ENCODE results near the gene STARD10.

The STARD10 gene

DNA sequence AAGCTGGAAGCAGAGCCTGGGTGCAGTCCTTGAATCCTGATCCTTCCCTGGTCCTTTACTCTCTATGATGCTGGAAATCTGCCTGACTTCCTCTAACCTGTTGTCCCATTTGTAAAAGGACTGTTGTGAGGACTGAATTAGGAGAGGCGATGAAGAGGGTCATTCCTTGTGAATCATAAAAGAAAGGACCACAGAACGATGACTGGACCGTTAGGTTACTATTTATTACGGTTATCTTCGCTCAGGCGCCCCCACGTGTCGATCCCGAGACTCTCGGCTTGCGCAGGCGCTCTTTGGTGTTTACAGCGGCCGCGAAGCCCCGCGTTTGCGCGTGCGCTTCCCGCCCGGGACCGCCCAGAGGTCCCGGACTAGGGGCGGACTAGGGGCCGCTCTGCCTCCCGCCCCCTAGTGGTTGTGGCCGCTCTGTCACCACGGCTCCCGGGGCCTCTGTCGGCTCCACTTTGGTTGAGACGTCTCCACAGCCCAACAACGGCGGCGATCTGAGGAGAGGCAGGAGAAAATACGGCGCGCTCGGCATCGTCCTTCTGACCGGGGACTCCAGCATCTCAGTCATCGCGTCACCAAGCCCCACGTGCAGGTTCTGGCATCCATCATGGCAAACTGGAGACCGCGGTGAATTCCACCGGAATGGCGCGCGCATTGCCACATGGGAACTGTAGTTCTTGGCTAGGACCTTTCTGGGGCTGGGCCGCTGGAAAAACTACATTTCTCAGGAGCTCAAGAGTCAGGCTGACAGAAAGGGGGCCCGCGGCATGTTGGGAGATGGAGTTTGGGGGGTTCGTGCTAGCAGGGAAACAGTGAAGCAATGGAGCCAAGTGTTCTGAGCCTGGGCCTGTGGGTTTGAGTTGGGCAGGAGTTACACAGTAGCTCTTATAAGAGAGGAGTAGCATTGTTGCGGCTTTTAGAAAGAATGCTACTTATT is at the start of gene STARD10:
Gene STARD10 (minus strand): TSS at position 623 of the 943 bp plus-strand sequence. CDS start 12,866 bp downstream, outside the sequence.
- peak within 1 kb of the TSS; percentile 95 for H3K4me3 ChIP-seq (ENCODE audit: low read length)
- peak within 1 kb of the TSS; percentile 89 for H3K9ac ChIP-seq (ENCODE audit: low read depth, low read length)
- peaks cover 18% of the 10 kb centered on the region; the same call in 1 of the 2 replicates for H3K4me1 ChIP-seq (ENCODE audit: insufficient read depth, low read length)
- H3K9me3 ChIP-seq (ENCODE audit: insufficient read depth, low read depth, low read length) = no peaks in the 10 kb centered on the region
- H3K27ac ChIP-seq (ENCODE audit: low read length) = no peak within 1 kb of the TSS
- no peaks in the 10 kb centered on the region for H3K36me3 ChIP-seq (ENCODE audit: insufficient read depth, low read depth, low read length)
- H3K27me3 ChIP-seq (ENCODE audit: insufficient read depth, low read length) = no peaks in the 10 kb centered on the region

GRCh38 chr11:72842653-72843330 is 48.9 kb upstream of the STARD10 start:
- H3K9ac ChIP-seq (ENCODE audit: low read depth, low read length) = no peak overlapping the region
- H3K4me1 ChIP-seq (ENCODE audit: insufficient read depth, low read length) = no peaks in the 10 kb centered on the region
- no peak overlapping the region for H3K27ac ChIP-seq (ENCODE audit: low read length)
- H3K27me3 ChIP-seq (ENCODE audit: insufficient read depth, low read length) = no peaks in the 10 kb centered on the region
- H3K4me3 ChIP-seq (ENCODE audit: low read length) = no peak overlapping the region
- H3K9me3 ChIP-seq (ENCODE audit: insufficient read depth, low read depth, low read length) = no peaks in the 10 kb centered on the region
- 0 out of 2 replicates have a peak, but pooled peaks cover 4% of the 10 kb centered on the region for H3K36me3 ChIP-seq (ENCODE audit: insufficient read depth, low read depth, low read length)

DNA sequence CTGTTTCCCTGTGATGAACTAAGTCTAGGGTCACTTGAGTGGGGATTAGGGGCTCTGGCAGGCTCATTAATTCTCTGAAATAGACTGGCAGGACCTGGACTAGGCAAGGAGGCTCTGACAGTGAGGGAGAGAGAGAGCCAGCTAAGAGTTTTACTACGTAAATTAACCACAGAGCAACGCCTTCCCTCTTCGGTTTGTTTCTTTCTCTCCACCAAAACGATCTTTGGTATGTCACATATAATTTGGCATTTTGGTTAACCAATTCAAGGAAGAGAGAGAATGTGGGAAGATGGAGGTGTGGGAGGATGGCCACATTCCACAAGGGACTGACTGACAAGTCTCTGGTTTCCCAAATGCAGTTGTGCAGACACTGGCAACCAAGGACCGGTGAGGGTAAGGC is 48.3 kb upstream of the STARD10 start:
- Histone ChIP-seq H3K4me1 (ENCODE audit: insufficient read depth, low read length) (no peaks in the 10 kb centered on the region), H3K9me3 (ENCODE audit: insufficient read depth, low read depth, low read length) (no peaks in the 10 kb centered on the region), H3K27ac (ENCODE audit: low read length) (no peak overlapping the region), H3K4me3 (ENCODE audit: low read length) (no peak overlapping the region), H3K27me3 (ENCODE audit: insufficient read depth, low read length) (no peaks in the 10 kb centered on the region), H3K9ac (ENCODE audit: low read depth, low read length) (no peak overlapping the region), H3K36me3 (ENCODE audit: insufficient read depth, low read depth, low read length) (0 out of 2 replicates have a peak, but pooled peaks cover 4% of the 10 kb centered on the region)

DNA sequence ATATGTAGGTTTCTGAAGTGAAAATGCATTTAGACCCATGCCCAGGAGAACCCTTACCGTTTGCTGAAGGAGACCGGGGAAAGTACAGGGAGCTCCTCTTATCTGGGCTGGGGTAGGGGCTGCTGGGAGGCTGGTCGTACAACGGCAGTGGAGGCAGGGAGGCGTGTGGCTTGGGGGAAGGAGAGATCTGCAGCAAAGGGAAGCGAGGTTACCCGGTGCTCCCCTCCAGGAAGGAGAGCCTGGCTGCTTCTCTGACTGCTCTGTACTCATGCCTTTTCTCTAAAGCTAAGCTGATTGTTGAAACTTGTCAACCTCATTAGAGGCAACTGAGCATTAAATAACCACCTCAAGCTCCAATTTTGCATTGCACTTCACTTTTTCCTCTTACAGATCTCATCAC is 47.5 kb upstream of the STARD10 start:
- H3K4me3 ChIP-seq (ENCODE audit: low read length) = no peak overlapping the region
- H3K36me3 ChIP-seq (ENCODE audit: insufficient read depth, low read depth, low read length) = 0 out of 2 replicates have a peak, but pooled peaks cover 4% of the 10 kb centered on the region
- no peak overlapping the region for H3K27ac ChIP-seq (ENCODE audit: low read length)

DNA sequence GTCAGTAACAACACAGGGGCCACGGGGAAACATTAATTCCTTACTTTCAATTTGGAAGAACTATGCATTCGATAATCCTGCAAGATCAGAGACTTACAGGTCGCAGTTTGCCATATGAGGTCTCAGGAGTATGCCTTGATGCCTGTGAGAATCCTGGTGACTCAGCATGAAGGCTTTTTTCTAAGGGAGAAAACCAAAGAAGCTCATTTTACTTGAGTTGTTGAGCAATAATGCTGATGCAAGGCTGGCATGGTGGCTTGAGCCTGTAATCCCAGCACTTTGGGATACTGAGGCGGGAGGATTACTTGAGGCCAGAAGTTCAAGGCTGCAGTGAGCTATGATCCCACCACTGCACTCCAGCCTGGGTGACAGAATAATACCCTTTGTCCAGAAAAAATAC is 46.9 kb upstream of the STARD10 start:
- H3K27ac ChIP-seq (ENCODE audit: low read length) = no peak overlapping the region
- H3K4me3 ChIP-seq (ENCODE audit: low read length) = no peak overlapping the region
- 0 out of 2 replicates have a peak, but pooled peaks cover 4% of the 10 kb centered on the region for H3K36me3 ChIP-seq (ENCODE audit: insufficient read depth, low read depth, low read length)
- no peaks in the 10 kb centered on the region for H3K9me3 ChIP-seq (ENCODE audit: insufficient read depth, low read depth, low read length)
- H3K9ac ChIP-seq (ENCODE audit: low read depth, low read length) = no peak overlapping the region
- H3K27me3 ChIP-seq (ENCODE audit: insufficient read depth, low read length) = no peaks in the 10 kb centered on the region
- H3K4me1 ChIP-seq (ENCODE audit: insufficient read depth, low read length) = no peaks in the 10 kb centered on the region

More for the DNA sequence above, 47.5 kb upstream of the STARD10 start:
- no peak overlapping the region for H3K9ac ChIP-seq (ENCODE audit: low read depth, low read length)
- no peaks in the 10 kb centered on the region for H3K4me1 ChIP-seq (ENCODE audit: insufficient read depth, low read length)
- no peaks in the 10 kb centered on the region for H3K27me3 ChIP-seq (ENCODE audit: insufficient read depth, low read length)
- no peaks in the 10 kb centered on the region for H3K9me3 ChIP-seq (ENCODE audit: insufficient read depth, low read depth, low read length)

- 0 out of 2 replicates have a peak, but pooled peaks cover 4% of the 10 kb centered on the region for H3K36me3 ChIP-seq (ENCODE audit: insufficient read depth, low read depth, low read length)
- no peak overlapping the region for H3K9ac ChIP-seq (ENCODE audit: low read depth, low read length)
Measured at GRCh38 chr11:72838691-72839305, 45.0 kb upstream of the STARD10 start.

DNA sequence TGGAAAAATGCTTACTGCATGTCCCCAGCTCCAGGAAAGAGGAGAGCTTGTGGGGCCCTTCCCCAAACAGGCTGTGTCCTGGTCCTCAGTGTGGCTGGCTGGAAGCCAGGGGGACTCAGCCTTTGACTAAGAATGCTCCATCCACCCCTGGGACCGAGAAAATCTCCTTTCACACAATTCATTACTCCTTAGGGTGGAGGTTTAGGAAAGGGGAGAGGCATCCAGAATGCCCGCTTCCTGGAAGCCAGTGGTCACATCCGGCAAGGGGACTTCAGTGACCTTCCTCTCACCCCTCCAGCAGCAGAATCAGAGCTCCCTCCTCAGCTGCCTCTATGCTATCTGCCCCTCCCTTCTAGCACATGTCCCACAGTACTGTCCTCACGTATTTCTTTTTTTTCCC is 42.3 kb upstream of the STARD10 start:
- Histone ChIP-seq H3K27ac (ENCODE audit: low read length) (no peak overlapping the region), H3K9me3 (ENCODE audit: insufficient read depth, low read depth, low read length) (no peaks in the 10 kb centered on the region), H3K4me1 (ENCODE audit: insufficient read depth, low read length) (peaks cover 6% of the 10 kb centered on the region; the same call in 1 of the 2 replicates), H3K9ac (ENCODE audit: low read depth, low read length) (no peak overlapping the region), H3K4me3 (ENCODE audit: low read length) (no peak overlapping the region), H3K36me3 (ENCODE audit: insufficient read depth, low read depth, low read length) (0 out of 2 replicates have a peak, but pooled peaks cover 4% of the 10 kb centered on the region), H3K27me3 (ENCODE audit: insufficient read depth, low read length) (no peaks in the 10 kb centered on the region; the same call in 1 of the 2 replicates)

More at GRCh38 chr11:72838691-72839305, 45.0 kb upstream of the STARD10 start:
- Histone ChIP-seq H3K4me3 (ENCODE audit: low read length) (no peak overlapping the region), H3K27ac (ENCODE audit: low read length) (no peak overlapping the region), H3K4me1 (ENCODE audit: insufficient read depth, low read length) (no peaks in the 10 kb centered on the region), H3K9me3 (ENCODE audit: insufficient read depth, low read depth, low read length) (no peaks in the 10 kb centered on the region), H3K27me3 (ENCODE audit: insufficient read depth, low read length) (no peaks in the 10 kb centered on the region)

DNA sequence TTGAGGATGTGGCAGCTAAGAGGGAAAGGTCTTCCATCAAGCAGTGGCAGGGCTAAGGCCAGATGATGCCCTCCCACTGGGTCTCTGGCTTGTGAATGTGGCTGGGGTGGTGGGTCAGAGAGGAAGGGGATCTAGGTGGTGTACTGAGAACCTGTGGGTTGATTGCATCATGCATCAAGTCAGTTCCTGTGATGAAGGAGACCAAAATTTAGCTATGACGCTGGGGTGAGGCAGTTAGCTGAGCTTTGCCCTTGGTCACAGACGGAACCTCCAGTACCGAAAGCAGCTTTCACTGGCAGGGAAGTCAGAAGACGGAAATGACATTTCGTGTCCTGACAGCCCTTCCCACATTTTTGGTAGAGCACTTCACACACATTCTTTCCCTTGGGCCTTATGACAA is 41.1 kb upstream of the STARD10 start:
- no peaks in the 10 kb centered on the region; the same call in 1 of the 2 replicates for H3K27me3 ChIP-seq (ENCODE audit: insufficient read depth, low read length)
- H3K27ac ChIP-seq (ENCODE audit: low read length) = no peak overlapping the region
- H3K9ac ChIP-seq (ENCODE audit: low read depth, low read length) = no peak overlapping the region
- no peaks in the 10 kb centered on the region for H3K9me3 ChIP-seq (ENCODE audit: insufficient read depth, low read depth, low read length)
- H3K36me3 ChIP-seq (ENCODE audit: insufficient read depth, low read depth, low read length) = 0 out of 2 replicates have a peak, but pooled peaks cover 4% of the 10 kb centered on the region
- no peak overlapping the region for H3K4me3 ChIP-seq (ENCODE audit: low read length)
- peaks cover 6% of the 10 kb centered on the region; the same call in 1 of the 2 replicates for H3K4me1 ChIP-seq (ENCODE audit: insufficient read depth, low read length)

- H3K4me1 ChIP-seq (ENCODE audit: insufficient read depth, low read length) = peaks cover 6% of the 10 kb centered on the region; the same call in 1 of the 2 replicates
- H3K9ac ChIP-seq (ENCODE audit: low read depth, low read length) = no peak overlapping the region
- no peak overlapping the region for H3K27ac ChIP-seq (ENCODE audit: low read length)
- no peaks in the 10 kb centered on the region; the same call in 1 of the 2 replicates for H3K27me3 ChIP-seq (ENCODE audit: insufficient read depth, low read length)
- 0 out of 2 replicates have a peak, but pooled peaks cover 2% of the 10 kb centered on the region for H3K36me3 ChIP-seq (ENCODE audit: insufficient read depth, low read depth, low read length)
- no peak overlapping the region for H3K4me3 ChIP-seq (ENCODE audit: low read length)
- no peaks in the 10 kb centered on the region for H3K9me3 ChIP-seq (ENCODE audit: insufficient read depth, low read depth, low read length)
Measured at GRCh38 chr11:72833811-72834493, 40.1 kb upstream of the STARD10 start.

DNA sequence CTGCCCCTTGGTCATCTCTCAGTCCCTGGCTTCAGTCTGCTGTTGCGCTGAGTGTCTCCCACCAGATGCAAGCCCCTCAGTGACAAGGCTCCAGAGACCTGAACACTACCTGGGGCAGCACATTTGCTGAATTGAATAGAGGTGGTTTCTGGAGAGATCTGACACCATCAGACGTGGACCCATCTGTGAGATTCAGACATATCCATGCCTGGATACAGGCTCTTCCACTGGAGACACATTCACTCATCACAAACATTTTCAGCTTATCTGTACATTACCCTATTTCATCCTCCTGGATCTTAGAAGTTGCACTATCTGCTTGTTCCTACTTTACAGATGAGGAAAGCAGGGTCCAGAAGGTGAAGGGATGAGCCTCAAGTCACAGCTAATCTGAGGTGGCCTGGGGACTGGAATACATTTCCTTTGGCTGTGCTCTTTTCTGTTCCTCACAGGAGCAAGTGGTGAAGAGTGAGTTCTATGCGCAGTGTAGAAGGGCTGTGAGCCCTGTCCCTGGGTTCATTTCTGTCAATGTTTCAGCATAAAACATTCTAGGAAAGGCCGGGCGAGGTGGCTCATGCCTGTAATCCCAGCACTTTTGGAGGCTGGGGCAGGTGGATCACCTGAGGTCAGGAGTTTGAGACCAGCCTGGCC is 39.4 kb upstream of the STARD10 start:
- H3K9ac ChIP-seq (ENCODE audit: low read depth, low read length) = no peak overlapping the region
- H3K27me3 ChIP-seq (ENCODE audit: insufficient read depth, low read length) = no peaks in the 10 kb centered on the region; the same call in 1 of the 2 replicates
- H3K4me1 ChIP-seq (ENCODE audit: insufficient read depth, low read length) = peaks cover 6% of the 10 kb centered on the region; the same call in 1 of the 2 replicates
- no peaks in the 10 kb centered on the region for H3K9me3 ChIP-seq (ENCODE audit: insufficient read depth, low read depth, low read length)
- no peaks in the 10 kb centered on the region for H3K36me3 ChIP-seq (ENCODE audit: insufficient read depth, low read depth, low read length)
- no peak overlapping the region for H3K4me3 ChIP-seq (ENCODE audit: low read length)
- no peak overlapping the region for H3K27ac ChIP-seq (ENCODE audit: low read length)

All from iPS-20b (cell line).